ENCODE measurements around the gene KRT77.
"Not testable (repeated sequence)": the region's sequence is repeated elsewhere in the genome, so short reads cannot be mapped to it uniquely, and the experiment has no call there.

Gene KRT77

DNA sequence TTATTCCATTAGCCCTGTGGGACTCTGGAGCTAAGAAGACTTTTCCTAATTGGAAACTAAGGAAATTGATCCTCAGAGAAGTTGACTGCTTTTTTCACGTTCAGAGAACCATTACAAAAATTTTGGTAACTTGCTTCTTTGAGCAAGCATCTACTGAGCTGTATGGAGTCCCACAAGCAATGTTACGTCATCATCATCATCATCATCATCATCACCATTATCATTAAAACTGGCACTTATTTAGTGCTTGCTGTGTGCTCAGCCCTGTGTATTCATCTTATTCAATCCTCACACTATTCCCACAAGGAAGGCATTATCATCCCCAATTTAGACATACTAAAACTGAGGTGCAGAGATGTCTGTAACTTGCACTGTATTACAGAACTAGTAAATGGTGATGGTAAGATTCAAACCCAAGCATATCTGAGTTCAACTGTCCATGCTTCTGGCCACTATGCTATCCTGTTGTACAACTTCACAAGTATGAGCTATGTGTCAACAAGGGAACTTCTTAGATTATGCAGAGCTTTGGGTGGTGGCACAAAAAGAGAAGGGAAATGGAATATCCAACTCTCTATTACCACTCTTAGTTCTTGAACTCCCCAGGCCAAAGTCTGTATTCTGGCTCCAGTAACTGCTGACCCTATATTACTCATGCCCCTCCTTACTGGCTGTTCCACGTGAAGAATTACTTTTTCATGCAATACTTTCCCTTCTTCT, 29.5 kb downstream of the KRT77 start:
- no peak for DNase-seq

DNA sequence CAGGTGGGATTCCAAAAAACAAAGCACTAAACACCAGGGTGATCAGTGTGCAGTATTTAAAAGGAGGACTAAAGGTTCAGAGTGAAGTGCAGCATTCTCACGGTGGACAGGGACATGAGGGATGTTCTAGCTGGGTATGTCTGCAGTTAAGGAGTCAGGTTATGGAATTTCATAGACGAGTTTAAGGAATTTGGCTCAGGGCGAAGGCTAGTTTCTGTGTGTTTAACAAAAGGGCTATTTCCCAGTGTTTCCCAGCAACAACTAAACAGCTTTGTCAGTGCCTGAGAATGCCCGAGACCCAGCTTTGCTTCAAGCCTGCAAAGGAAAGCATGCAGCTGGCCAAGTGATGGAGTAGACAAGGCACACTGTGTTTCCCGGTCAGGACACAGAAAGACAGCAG, 30.1 kb downstream of the KRT77 start:
- DNase-seq = no peak

DNA sequence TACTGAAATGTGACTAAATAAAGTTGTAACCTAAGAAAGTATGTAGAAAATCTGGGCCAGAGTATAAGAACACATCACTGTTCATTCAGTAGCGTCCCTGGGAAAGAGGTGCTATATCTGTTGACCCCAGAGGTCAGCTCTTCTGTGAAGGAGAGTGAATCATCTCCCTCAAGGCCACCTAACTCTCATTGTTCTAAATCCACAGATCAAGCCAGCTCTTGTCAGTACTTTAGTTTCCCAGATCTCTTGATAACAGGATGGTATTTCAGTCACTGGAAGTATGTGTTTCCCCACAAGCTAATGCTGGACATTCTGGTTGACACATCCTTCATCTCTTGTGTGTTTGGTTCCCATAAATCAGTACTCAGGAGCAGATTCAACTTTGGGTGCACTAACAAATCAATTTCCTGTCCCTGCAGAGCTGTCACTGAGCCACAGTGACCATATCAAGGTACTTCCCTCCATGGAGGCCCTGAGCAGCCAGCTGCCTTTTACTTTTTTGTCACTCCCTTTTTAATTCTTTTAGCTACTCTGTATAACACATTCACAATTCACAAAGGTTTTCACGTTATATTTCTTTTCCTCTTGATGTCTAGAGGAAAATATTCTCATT, 30.9 kb downstream of the KRT77 start:
- DNase-seq = peak; percentile 8

DNA sequence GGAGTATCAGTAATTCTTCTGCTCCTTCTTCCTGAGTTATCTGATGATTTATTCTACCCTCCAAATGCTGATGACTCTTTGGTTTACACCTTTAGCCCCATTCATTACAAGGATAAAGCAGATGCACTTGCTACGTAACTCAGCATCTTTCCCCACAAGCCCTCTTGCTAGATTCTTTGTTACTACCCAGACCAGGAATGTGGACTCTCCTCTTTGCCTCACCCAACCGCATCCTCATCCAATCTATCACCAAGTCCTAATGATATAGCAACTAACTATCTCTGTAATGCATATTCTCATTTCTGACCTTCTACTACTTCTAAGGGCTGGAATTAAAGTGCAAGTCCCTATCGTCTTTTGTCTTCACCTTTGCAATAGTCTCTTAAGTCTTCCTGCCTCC, 32.4 kb downstream of the KRT77 start:
- no peak for DNase-seq

DNA sequence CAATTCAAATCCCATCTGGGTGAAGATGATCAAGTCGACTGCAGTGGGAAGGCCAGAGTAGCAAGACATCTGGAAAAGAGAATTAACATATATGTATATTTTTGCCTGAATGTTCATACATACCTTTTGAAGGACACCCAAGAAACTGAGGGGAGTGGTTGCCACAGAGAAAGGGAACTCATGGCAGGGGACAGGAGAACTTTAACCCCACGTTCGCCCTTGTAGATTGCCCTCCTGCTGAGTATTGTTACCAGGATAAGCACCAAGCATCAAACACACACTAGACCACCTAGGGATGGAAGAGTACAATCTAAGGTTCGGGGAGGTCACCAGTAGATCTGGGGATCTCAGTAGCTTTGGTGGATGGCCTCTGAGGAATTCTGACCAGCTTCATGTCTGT, 32.8 kb downstream of the KRT77 start:
- no peak for DNase-seq

DNA sequence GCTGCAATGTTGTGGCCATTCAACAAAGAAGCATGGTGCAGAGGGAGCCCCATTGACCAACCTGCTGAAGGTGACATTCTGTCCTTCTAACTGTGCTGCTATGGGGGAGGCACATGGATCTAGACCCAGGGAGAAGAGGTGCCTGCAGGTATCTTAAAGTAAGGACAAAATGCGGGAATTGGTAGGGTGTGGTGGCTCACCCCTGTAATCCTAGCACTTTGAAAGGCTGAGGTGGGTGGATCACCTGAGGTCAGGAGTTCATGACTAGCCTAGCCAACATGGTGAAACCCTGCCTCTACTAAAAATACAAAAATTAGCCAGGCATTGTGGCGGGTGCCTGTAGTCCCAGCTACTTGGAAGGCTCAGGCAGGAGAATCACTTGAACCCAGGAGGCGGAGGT, 33.4 kb downstream of the KRT77 start:
- DNase-seq = not testable (repeated sequence)

DNA sequence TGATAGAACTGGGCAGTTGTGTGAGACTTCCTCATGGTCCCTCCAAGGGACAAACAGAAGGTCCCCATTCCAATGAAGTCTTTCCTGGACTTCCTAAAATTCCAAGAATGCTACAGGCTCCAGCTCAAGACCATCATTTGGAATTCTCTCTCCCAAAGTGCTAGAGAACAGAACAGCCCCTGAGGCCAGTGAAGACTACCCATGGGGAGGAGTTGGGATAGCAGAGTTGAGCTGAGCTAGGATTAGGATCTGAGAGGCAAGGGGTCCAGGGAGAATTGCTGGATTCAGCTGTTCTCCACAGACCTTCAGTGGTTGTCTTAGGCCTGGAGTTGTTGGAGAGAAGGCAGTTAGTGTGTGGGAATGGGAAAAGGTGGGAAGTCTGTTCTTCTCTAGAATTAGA, 33.9 kb downstream of the KRT77 start:
- no peak for DNase-seq

DNA sequence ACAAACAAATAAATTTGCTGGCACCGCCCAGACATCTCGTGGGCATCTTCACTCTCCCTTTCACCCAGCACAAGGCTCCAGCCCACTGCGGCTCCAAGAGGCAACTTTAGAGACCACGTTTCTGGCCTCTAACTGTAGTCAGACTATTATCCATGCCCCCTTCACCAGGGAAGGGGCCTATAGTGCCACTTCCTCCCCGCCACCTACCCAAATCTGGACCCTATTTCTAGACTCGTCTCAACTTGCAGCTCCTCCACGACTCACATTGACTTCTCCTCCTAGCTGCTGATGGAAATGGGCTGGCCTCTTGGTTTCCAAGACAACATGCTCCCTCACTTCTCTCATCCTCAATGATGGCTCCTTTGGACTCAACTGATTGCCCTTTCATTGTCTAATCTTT, 35.4 kb downstream of the KRT77 start:
- no peak for DNase-seq

DNA sequence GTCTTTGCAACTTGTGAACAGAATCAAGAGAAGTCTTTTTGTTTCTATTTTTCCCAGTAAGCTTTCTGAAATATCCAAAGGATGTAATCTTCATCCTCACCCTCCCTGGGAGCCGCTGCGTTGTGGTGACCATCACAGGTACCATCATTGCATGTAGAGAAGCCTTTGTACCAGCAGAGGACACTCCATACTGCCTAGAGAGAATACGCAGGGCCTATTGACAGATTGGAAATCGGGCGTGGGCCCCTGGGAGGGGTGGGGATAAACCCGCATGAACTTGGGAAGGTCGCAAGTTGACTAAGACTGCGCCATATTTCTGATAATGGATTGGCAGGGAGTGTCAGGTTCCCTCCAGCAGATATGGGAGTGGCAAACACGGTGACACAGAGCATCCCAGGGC, 35.8 kb downstream of the KRT77 start:
- no peak for DNase-seq

DNA sequence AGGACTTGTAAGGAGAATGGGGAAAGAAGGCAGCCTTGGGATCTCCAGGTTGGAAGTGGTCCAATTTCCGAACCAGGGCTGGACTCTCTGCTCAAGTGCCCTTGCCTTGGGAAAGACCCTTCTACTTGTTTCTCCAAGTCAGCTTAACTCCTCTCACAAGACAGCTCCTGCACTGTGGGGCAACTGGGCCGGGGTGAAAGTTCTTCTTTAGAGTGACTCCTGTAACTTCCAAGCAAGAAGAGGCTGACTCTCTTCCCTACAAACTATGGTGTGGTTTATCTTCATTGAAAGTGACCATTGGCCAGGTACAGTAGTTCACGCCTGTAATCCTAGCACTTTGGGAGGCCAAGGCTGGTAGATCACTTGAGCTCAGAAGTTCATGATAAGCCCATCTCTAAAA, 36.9 kb downstream of the KRT77 start:
- no peak for DNase-seq

DNA sequence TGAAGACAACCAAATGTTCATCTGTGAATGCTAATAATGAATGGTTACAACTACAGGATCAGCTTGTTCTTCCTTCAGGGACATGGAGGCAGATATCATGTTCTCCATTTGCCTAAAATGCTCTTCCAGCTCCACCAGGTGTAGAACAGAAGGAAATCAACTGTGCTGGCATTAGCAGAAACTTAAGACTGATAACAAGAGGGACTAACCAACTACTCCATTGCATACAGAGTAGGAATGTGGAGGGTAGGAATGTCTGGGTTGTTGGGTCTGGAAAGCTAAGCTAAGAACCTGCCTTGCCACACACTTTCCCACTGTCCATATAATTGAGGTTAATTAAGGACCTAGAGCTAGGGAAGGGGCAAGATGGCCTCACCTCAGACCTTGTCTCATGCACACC, 39.9 kb downstream of the KRT77 start:
- DNase-seq = no peak

DNA sequence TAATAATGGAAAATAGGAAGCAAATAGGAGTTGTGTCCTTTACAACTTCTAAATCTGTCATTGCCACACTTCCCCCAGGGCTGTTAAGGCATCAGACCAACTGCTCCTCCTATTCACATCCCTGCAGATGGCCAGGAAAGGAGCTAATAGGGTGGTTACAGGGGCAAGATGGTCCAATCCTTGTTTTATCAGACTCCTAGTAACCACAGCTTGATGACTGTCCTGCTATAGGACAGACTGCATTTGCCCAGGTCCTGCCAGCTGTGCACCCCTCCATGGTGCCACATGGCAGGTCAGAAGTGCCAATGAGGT, 40.5 kb downstream of the KRT77 start:
- no peak for DNase-seq

DNA sequence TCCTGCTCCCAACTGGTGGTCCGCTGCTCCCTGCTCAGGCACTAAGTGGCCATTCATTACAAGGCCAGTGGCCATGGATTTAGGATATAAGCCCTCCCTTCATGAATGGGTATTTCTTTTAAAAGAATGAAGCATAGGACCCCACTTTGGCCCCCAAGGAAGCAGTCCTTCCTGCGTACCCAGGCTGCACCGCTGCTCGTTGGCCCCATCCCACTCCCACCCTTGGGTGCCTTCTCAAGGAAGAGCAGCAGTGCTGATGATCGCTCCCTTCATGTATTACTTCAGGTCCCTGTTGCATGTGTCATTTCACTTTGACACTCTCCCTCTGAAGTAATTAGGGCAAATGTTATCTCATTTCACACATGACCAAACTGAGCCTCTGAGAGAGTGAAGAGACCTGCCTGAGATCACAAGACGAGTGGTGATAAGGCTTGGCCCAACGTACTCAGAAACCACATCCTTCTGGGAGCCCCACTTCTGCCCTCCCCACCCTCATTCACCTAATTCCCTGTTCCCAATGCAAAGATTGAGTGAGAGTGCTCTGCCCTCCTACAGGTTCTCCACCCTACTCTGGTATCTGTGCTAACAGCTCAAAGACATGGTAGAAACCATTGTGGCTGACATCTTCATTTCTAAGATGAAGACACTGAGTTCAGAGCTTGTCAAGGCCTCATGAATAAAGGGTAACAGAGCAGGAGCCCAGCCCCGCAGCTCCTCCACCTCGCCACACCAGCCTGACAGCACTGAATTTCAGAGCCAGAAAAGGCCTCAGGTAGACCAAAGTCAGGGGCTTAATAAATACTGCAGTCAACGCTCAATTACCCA, 41.0 kb downstream of the KRT77 start:
- no peak for DNase-seq

DNA sequence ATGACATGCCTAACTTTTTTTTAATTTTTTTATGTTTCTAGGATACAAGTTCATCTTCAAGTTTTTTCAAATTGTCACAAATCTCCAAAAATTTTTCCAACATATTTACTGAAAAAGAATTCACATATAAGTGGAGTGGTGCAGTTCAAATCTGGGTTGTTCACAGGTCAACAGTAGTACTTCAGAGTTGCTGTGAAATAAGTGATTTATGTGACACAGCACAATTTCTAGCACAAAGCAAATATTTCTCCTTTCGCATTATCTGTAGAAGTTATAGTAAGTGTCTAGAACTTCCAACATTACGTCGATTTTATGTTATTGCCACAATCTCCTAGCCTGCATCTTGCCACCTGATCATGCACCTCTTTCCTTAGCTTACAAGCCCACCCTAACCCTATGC, 41.7 kb downstream of the KRT77 start:
- no peak for DNase-seq

DNA sequence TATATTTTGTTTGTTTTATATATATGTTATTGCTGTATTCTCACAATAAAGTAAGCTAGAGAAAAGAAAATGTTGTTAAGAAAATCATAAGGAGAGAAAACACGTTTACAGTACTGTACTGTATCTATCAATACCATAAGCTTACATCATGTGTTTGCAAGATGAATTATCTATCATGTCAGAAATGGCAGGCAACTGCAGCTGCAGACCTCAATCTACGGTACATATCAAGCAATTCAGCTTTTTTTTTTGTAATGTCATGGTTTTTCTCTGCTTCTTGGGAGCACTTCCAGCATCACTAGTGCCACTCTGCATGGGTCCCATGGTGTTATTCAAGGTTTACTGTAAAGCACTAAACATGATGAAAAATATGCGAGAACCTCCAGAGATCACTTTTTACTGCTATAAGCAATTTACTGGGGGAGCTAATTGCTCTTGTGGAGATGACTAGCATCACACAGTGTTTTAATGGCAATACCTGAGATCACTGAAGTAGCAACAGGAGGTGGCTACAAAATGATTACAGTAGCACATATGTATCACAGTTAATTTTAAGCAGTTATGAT, 42.3 kb downstream of the KRT77 start:
- no peak for DNase-seq

DNA sequence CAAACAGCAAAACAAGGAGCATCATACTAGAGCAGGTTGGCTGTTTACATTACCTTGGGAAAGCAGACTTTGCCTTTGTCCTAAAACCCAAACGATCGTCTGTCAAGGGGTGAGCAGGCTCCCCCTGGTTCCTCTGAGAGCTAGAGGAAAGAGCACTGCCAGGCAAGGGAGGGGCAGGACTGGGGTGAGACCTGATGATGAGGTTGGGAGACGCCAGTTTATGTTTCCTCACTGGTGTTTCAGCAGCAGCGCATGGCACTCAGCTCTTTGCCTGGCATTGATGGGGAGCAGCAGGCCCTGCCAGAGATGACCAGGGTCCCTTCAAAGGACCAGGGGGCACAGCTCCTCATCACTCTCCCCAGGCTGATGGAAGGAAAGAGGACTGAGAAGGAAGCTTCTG, 43.4 kb downstream of the KRT77 start:
- DNase-seq = no peak

DNA sequence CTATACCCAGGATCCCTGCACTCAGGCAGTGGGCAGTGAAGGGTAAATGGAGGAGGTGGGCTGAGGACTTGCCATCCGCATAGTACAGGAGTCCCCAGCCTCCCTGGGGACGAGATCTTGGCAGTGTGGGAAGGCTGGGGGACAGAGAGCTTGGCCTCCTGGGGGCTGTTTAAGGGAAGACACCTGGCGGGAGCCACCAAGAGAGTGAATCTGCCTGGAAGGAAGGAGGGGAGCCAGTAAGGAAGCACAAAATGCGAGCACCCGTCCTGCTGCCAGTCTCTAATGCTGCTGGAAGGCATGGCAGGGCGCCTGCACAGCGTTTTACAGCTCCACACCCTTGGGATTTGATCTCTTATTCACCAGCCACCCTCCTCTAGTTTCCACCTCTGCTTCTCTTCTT, 43.9 kb downstream of the KRT77 start:
- DNase-seq = no peak

DNA sequence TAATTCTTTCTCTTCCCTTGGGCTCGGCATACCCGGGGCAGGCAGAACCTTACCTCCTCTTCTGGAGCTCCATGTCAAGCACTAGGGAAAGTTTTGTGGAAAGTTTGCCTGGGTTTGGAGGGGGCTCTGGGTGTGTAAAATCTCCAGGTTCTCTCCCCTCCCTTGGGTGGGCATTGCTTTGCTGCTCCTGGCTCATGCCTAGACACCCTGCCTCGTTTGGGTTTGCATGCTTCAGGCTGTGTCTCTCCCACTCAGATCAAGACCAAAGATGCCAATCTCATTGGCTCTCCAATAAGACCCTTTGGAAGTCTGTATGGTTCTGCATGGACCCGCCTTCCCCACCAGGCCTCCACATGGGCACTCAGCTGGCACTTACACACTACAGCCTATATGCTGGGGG, 45.1 kb downstream of the KRT77 start:
- DNase-seq = no peak

DNA sequence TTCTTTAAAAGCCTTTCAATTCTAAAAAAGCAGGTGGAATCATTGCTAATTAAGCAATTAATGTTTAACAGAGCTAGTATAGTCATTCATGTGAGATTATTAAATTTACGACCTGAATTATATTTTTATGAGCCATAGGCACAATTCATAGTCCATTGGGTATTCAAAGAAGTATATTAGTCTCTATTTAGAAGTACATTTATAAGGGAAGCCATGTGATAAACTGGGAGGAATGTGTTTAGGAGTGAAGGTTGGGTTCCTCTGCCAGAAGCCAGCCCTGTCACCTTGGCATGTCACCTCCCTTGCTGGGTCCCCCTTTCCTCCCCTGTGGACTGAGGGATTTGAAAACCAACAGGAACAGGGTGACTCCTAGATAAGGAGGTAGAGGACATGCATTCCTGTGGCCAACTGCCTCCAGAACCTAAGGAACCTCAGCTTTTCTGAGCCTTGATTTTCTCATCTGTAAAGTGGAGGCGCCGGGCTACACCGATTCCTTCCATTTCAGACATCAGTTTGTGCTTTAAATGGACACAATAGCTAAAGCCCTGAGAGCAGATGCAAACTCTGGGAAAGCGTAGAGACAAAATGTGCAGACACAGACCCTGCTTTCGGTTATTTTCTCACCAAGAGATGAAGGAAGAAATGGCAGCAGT, 45.9 kb downstream of the KRT77 start:
- DNase-seq = no peak

DNA sequence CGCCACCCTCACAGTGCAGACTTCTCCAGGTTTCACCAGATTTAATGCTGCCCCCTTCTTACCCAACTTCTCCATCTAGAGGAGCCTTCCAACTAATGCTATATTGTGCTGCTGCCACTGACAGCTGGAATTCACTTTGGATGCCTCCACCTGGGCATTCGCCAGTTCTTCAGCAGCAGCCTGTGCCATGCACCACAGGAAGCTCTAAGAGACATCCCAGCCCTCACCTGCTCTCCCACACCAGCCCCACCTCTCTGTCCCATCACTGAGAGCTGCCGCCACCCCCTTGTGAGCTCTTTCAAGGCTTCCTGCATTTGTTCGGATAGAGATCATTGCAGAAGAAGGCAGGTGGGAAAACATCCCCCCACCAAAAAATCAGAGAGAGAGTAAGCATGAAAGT, 46.7 kb downstream of the KRT77 start:
- no peak for DNase-seq

DNA sequence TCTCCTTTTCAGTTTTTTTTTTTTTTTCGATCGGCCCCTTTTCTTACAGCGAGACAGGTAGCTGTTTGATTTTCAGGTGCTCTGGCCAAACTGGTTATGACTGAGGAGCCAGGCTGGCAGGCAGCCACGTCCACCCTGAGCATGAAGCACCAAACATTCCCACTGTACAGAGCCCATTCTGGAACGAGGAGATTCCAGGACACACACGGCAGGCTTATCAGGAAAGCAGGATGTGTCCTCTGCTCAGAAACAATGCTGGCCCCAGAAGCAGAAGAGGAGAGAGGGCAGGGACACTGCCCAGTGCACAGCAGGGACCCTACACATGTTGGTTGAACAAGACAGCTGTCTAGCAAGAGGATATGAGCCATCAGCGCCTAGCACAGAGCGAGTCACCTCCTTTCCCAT, 47.6 kb downstream of the KRT77 start:
- no peak for DNase-seq

DNA sequence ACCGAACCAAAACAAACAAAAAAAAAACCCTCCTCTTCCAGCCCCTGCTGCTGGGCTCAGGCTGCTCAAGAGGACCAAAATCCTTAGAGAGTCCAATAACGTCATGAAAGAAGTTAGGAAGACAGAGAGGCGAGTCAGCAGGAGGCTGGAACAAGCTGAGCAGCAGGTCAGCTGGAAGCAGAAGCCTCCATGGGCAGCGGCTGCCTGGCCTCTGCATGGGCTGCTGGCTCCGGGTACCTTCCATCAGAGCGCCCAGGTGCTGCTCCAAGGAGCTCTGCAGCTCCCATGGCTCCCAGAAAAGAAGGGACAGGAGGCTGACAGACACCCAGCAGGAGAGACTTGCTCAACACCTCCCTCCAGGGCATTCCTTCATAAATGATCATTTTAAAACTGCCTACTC, 48.1 kb downstream of the KRT77 start:
- no peak for DNase-seq

DNA sequence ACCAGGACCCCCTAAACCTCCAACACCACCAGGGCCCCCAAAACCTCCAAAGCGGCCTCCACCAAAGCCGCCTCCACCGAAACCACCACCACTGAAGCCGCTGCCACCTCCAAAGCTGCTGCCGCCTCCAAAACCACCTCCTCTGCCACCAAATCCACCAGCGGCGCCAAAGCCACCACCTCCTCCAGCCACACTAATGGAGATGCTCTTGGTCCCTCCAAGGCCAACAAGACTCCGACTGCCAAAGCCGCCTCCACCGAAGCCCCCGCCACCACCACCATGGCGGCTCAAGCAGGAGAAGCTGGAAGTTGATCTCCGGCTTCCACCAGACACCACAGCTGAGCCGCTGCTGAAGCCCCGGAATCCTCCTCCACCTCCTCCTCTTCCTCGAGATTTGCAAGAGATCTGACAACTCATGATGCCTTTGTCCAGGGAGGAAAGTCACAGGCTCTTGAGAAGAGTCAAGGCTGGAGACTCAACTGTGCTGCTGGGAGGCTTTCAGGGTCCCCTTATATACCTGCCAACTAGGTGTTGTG, 51.5 kb downstream of the KRT77 start, which contains the start of gene KRT2:
Gene KRT2, minus strand, starts transcription at position 486 of the 536 bp plus-strand sequence. Its CDS starts 69 bp downstream, at position 417.
- DNase-seq = no peak
